HG03175 (cell line): ENCODE data around the gene RENBP.
A peak's percentile ranks its signal among the peaks of the same experiment; 100 is the strongest.

Experiments used
- ATAC-seq: cut with Tn5 transposase; IDR thresholded peaks from one replicate; pipeline ENCODE4 v1.9.1; 2021; ENCODE audit warnings: mild to moderate bottlenecking, moderate library complexity; ENCODE audit not compliant: unreplicated experiment

RENBP gene

DNA sequence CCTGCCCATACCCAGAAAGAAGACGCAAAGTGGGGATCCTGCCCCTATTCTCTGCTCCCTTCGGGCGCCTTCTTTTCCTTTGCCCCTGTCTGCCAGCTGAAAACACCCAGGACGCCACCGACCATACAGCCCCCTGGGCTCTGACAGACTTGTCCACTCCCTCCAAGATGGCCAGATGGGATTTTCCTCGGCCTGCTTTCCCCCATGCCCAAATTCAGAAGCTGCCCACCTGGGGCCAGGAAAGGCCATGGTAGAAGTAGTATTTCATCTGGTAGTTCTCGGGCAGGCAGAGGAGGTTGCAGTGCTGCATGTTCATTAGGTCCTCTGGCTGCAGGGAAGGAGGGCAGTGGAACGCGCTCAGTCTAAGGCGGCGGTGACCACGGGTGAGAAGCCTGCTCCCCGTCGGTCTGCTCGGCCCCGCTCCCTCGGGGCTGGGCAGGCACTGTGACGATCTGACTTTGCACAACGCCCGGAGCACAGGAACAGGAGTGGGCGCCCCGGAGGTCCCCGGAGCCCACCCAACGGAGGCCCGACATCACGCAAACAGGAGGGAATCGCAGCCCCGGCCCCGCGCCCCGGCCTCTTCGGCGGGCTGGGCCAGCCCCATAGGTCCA lies 10.2 kb downstream of the RENBP start:
- ATAC-seq, result peak; percentile 23

DNA sequence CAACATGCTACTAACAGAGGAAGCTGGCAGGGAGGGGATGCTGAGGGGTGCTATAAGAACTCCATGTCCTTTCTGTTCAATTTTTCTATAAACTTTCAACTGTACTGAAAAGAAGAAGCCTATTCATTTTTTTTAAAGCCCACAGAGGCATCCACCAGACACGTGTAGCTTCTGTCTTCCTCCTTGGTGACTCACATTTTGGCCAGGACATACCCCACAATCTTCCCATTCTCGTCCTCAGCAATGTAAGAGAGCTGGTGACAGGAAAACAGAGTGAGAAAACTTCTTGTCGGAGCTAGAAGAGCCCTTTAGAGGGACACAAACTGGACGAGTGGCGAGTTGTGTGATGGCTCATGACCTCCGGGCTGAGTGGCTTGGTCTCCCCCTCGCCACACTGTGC lies 10.7 kb downstream of the RENBP start:
- no peak for ATAC-seq

DNA sequence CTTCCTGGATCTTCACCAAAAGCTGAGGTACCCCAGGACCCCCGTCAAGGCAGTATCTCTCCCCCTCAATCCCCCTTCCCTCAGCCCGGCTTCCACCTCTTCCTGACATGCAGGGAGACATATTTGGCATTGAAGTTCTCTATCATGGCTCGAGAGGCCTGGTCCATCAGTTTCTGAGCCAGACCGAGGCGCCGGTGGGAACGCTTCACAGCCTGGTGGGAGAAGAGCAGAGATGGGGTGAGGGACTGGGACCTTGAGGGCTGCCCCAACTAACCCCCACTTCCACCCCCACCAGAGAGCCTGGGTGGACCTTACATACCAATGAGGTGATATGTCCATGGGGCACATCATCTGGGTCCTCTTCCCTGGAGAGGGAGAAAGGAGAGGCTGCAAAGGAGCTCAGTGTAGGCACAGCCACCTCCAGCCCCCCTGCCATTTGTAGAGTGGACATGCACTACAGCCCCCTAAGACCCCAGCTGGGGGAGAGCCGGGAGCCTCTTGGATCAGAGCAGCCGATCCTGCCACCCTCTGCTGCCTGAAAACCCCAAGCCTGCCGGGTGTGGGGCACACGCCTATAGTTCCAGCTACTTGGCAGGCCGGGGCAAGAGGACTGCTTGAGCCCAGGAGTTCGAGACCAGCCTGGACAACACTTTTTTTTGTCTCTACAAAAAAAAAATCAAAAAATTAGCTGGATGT lies 12.1 kb downstream of the RENBP start:
- no peak for ATAC-seq

DNA sequence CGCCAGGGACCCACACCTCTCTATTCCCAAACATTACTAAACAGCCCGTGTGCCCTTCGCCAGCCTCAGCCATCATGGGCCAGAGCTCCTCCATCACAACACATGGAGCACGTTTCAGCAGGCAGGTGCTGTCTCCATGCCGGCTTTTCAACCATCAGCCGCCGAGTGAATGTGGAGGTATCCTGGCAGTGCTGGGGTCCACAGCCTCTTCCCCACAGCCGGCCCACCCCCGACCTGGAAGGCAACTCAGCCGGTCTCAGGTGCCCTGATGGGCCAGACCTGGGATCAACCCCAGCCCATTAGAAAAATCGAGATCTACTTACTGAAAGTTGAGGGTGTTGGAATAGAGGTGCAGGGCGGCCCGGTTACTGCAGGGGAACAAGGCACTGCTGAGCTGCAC lies 12.7 kb downstream of the RENBP start:
- ATAC-seq, result no peak

DNA sequence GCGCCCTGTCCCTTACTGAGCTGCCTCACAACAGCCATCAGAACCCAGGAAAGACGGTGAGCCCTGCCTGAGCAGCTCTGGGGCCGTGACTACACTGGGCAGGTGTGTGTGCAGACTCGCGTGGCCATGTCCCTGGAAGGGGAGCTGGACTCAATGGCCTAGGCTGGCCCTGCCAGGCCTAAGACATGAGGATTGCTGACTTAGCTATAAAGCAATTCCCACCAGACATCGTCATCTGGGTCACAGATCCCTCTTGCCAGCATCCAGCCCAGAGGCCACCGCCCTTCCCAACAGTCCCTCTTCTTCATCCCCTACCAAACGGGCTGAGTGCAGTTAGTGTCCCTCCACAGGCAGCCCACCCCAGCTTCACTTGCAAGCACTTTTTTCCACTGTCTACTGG lies 13.3 kb downstream of the RENBP start:
- no peak for ATAC-seq

DNA sequence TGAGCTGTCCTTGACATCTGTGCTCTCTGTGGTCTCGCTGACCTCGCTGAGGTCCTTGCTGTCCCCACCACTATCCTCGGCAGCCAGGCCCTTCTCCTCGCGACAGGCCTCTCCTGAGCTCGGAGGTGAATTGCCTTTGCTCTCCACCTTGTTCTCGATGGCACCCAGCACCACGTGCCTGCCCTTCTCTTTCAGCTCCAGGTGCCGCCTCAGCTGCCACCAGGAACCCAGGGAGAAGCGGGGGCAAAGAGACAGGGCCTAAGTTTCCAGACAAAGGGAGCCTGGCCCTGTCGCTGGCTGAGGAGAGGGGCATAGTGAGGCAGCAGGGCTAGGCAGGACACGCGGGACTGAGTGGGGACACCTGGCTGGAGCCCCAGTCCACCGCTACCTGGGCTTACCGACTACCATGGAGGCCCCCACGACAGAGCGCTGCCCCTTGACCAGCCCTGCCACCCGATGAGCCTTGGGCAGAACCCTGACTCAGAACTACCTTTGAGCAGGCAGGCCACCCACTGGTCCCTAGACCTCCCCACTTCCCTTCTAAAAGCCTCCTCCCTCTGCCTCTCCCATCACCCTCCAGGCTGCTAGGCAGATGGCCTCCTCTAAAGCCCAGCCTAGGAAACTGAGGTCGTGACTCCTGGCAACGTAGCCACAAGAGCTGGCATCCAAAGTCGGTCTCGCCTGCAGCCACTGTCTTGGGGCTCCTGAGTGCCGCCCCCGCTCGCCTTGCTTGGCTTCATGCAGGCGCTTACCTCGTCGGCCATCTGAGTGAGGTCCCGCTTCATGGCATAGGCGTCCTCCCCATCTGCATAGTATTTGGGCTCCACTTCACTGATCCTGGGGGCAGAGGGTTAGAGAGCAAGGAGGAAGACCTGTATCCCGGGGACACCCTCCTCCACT lies 14.2 kb downstream of the RENBP start:
- no peak for ATAC-seq

DNA sequence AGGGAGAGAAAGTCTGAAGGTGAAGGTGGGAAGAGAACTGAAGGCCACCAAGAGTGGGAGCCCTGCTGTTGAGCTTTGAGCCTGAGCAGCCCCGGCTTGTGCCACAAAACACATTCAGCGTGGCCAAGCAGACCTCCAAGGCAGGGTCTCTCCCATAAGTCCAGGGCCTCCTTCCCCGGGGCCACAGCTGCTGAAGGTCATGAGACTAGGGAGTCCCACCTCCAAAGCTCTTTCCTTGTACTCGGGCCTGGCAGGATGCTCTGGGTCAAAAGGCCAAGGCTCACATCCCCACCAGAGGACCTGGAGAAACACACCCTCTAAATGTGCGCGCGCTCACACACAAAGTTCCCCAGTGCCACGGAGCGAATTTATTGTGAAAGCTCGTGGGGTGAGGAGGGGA lies 14.9 kb downstream of the RENBP start:
- no peak for ATAC-seq

DNA sequence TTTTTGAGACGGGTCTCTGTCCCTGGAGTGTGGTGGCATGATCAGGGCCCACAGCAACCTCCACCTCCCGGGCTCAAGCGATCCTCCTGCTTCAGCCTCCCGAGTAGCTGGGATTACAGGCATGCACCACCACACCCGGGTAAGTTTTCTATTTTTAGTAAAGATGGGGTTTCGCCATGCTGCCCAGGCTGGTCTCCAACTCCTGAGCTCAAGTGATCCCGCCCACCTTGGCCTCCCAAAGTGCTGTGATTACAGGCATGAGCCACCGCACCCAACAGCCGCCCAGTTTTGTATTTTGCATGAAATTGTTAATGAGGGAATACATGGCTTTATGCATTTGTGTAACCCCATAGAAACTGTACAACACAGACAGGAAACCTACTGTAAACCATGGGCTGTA lies 15.6 kb downstream of the RENBP start:
- ATAC-seq, result no peak

DNA sequence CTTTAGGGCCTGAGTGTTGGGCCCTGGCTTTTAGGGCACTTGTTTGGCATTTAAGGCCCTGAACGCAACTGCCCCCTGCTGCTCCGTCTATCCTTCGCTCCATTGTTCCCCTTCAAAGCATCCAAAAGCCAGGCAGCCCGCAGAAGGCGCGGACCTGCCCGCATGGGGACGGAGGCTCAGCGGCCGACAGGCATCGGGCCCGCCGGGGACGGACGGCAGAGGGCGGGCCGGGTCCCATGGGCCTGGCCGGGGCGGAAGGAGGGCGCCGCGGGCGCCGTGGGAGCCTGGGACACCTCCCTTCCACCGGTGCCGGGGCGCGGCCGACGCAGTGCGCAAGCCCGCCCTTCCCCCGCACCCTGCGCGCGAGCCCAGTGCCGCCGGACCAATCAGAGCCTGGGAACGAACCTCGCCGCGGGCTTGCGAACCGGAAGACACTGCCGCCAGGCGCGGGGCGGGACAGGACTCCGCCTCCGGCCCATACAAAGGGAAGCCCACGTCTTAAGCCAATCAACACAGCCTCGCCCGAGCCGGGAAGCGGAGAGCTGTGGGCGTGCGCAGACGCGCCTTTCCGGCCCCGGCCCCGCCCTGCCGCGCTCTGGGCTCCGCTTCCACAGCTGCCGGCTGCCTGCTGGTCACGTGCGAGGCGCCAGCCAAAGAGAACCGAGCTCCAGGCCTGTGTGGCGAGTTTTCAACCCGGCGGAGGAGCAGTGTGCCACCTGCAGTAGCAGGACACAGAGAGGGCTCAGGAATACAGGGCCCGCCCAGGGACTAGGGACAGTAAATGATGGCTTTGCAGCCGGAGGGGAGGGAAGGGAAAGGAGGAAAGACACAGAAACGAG lies 16.3 kb downstream of the RENBP start:
- ATAC-seq, result peak; percentile 75

DNA sequence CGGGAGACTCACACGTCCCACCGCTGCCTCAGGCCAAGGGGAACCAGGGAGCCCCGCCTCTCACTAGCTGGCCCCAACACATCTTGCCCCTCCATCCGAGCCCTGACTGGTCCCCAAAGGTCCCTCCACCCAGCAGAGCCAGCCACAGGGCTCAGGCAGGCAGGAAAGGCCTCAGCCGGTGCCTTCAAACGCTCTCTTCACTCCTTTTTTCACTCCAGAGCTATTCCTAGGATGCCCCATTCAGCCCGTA lies 16.8 kb downstream of the RENBP start:
- no peak for ATAC-seq

DNA sequence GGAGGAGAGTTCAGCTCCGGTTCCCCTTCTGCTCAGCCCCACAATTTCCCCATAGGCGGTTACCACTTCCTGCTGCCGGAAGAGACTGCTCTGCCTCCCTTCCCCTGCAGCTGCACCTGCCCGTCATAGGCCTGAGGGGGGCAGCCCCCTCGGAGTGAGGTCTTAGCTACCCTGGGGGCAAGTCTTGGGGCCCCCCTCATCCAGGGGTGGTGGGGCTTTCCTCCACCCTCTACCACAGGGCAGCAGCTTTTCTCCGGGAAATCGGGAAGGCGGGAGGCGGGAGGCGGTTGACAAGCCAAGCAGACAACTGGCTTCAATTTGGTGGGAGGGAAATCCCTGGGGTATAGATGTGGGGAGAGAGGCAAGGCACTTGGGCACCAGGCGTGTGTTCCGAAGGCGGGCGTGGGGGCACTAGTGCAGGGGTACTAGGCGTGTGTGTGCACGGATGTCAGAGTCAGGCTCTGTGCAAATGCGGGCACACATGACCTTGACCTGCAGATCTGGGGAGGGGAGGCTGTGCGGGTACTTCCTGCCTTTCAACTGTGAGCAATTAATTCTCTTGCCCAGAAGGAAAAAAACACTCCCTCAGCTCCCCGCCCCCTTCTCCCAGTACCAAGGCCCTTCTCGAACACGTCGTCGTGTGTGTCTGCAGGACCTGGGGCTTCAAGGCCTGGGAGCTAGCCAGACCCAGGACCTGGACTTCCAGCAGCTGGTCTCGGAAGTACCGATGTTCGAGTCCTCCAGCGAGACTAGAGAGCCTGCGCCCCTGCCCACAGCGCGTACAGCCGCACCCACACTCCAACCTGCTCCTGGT lies 17.4 kb downstream of the RENBP start:
- ATAC-seq, result peak; percentile 46

DNA sequence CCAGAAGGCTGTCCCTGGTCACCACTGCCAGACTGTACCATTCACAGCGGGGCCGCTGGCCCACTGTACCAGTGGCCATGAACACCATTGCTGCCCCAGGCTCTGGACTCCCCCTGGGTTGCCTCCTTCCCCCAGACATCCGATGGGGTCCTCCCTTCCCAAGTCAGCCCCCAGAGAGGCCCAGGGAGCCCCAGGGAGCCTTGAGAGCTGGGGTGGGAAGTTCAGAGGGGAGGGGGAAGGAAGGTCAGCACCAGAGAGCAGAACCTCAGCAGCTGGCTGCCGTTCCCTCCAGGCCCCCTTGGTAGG lies 17.9 kb downstream of the RENBP start:
- peak; percentile 0 for ATAC-seq

DNA sequence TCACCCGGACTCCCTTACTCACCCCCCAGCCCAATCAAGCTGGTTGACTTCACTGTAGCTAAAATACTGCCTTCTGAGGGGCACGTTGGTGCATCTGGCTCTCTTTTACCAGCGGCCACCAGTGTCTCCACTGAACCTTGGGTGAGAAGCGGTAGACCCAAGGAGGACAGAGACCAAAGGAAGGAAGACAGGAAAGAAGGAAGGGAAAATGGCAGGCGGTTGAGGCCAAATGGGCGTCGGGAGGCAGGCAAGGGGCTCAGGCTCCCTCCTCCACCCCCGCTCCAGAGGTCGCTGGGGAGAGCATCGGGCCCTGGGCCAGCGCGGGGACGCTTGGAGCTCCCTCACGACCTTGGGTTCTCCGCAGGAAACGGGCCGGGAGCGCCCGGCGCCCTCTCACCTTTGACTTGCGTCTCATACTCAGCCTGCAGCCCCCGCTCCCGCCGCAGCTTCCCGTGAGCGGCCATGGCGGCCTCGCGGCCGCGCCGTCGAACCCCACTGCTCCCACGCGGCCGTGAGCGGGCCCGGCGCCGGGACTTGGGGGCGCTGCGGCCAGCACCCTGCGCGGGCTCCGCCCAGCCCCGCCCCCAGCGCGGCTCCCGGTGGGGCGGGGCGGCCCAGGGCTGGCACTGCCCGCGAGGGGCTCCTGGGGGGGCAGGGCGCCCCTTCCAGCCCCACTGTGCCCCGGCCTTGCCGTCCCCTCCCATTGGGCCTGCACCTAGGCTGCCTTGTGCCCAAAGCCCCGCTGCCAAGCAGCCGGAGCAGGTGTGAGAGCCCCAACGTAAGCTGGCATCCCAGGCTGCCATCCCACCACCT lies 18.5 kb downstream of the RENBP start, which contains the start of gene ARHGAP4:
TSS of gene ARHGAP4 (minus strand) at position 526 of the 813 bp plus-strand sequence. CDS start at position 464, 62 bp downstream.
- ATAC-seq, result no peak

DNA sequence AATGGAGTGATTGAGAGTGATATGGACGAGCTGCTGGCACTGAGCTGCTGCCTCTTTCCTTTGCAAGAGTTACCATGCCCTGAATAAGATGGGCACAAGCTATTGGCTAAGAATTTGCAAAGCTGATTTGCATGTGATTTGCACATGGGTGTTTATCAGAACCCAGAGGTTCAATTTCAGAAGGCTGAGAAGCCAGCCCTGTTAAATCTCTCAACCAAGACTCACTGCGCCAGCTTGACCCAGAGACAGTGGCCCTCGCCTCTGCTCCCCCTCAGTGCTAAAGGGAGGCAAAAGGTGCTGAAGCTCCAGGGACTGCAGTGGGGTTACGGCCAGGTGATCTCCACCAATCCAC lies 19.1 kb downstream of the RENBP start:
- ATAC-seq, result no peak

DNA sequence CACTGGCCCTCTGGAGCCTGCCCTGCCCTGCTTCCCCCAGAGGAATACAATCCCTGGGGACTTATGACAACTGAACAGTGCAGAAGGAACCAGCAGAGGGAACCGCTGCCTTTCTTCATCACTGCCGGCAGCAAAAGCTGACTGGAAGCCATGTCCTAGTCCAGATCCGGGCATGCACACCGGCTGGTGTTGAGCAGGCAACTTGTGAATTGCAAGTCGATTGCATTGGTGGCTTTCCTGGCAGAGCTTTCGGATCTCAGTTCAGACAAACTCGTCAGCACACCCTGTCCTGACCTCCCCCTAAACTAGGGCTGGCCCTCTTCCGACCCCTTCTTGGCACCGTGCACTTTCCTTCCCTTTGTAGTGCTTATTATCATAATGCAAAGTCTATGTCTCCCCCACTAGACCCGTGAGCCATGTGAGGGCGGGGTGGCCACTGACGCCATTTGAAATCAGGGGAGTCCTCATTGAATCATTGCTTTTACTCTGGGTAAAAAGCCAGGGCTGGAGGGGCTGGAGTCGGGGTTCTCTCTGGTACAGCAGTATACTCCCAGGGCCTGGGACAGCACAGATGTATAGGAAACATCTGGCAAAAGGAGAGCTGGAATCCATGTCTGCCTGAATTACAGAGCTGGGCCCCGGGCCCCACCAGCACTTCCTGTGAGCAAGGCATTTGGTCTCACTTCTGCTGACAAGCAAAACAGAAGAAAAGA lies 20.1 kb downstream of the RENBP start:
- ATAC-seq, result no peak

DNA sequence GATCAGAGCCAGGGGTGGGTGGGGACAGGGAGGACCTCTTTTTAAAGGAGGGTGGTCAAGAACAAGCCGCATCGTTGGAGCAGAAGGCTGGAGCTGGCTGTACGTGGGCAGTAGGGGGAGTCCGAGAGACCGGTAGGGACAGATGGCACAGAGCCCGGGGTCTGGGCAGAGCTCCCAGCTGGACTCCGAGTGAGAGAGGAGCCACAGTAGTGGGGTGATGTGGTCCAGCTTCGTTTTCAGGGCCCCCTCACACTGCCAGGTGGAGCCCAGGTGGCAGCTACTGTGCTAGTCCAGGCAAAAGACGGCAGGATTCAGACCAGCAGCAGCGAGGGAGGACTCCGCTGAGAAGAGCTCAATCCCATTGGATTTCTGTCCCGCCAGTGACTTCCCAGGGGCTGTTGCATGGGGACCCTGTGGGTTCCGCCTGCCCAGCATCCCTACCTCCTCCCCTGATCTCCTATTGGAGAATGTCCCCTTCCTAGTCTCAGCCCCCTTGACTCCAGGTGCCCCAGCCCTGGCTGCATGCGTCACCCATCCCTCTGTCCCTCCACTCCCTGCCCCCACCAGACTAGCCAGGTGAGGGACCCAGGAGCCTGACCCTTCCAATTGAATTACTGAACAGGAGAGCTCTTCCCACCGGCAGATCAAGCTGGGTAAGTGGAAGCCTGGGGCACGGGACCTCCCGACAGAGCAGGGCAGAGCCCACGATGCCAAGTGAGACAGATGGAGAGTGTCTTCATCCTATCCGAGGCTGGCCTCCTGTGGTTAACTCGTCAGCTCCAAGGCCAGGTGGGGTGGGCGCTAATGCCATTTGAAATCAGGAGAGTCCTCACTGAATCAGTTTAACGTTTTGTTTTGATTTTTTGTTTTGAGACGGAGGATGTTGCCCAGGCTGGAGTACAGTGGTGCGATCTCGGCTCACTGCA lies 21.2 kb downstream of the RENBP start:
- no peak for ATAC-seq

DNA sequence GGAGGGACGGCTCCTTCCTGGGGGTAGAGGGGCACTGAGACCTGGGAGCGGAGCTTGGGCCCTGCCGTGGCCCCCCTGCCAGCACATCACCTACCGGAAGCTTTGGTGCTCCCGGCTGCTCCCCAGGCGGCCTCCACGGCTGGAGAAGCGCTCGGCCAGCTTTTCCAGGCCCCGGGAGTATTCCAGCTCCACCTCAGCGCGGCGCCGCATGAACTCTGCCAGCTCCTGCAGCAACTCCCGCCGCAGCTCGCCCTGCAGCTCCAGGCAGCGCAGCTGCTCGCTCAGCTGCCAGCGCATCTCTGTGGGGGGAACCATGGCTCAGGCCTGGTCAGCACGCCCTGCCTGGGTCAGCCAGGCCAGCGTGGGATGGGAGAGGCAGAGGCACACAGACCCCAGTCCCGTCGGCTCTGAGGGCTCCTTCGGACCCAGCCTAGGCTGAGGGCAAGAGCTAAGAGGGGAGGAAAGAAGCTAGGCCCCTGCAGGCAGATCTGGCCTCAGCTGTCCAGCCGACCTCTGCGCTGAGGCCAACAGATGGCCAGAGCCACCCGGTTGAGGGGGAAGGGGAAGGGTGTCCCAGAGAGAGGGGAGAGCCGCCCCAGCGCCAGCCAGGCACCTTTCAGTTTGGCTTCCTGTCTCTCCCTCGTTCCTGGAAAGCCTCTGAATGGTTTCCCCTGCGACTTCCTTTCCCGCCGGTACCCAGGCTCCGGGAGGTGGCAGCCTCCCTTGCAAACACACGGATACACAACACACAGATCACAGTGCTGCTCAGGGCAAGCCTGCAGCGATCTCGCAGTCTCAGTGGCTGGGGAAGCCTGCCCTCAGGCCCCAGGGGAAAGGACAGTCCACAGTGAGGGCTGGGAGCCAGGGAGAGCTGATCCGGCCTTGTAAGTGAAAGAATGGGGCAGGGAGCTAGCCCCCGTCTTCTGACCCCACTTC lies 22.7 kb downstream of the RENBP start:
- no peak for ATAC-seq
